Measurements from ENCODE around the gene PRAMEF5.
"Not testable (repeated sequence)": the region's sequence is repeated elsewhere in the genome, so short reads cannot be mapped to it uniquely, and the experiment has no call there.

- not testable (repeated sequence) for TF ChIP-seq ZNF274 (IDR thresholded peaks at IDR 0.05; ENCODE audit: low read depth, low read length); CTCF (IDR thresholded peaks at IDR 0.05 in 2 of 3, conservative IDR thresholded peaks at IDR 0.05 in 1 of 3; ENCODE audit: borderline replicate concordance in 1 of 3, insufficient read depth in 1 of 3, low read depth in 2 of 3, low read length in 2 of 3); ZBTB33 (IDR thresholded peaks at IDR 0.05; ENCODE audit: extremely low read depth, insufficient replicate concordance, low read length); POLR2A (IDR thresholded peaks at IDR 0.05; ENCODE audit: borderline replicate concordance, extremely low read depth, insufficient read depth, insufficient read length); SP1 (IDR thresholded peaks at IDR 0.05; ENCODE audit: low read depth); SIN3A (IDR thresholded peaks at IDR 0.05; ENCODE audit: low read depth); EZH2 (IDR thresholded peaks at IDR 0.05); YY1 (IDR thresholded peaks at IDR 0.05; ENCODE audit: extremely low read depth, insufficient replicate concordance, low read depth, low read length); CEBPB (IDR thresholded peaks at IDR 0.05; ENCODE audit: low read depth); ELF1 (IDR thresholded peaks at IDR 0.05; ENCODE audit: borderline replicate concordance, low read depth)
Observed at GRCh38 chr1:13303239-13303638, 49.2 kb downstream of the PRAMEF5 start, which contains the start of gene PRAMEF33.
